SU-DHL-6 (cell line): ENCODE data around the gene TSSC4.
A peak's percentile ranks its signal among the peaks of the same experiment; 100 is the strongest.

Experiments used
- H2AFZ ChIP-seq: fragments of 200-600 bp; sonication (generic); 2 replicates; pipeline ENCODE4 v1.6.1; 2014; ENCODE audit warnings: low read depth, mild to moderate bottlenecking, moderate library complexity, mixed read lengths, antibody characterized with exemption, low read length; ENCODE audit not compliant: severe bottlenecking
- H3F3A ChIP-seq: fragments of 200-600 bp; shearing (Covaris generic); 2 replicates; pipeline ENCODE4 v1.6.0; 2016; ENCODE audit warnings: antibody characterized with exemption, mild to moderate bottlenecking; ENCODE audit not compliant: insufficient read depth
- H3K27ac ChIP-seq: fragments of 200-600 bp; sonication (generic); 2 replicates; pipeline ENCODE4 v1.5.1; 2016; ENCODE audit warnings: low read depth, mild to moderate bottlenecking, low read length, moderate library complexity, mixed read lengths
- H3K27me3 ChIP-seq: fragments of 200-600 bp; sonication (generic), shearing (Covaris generic); 2 replicates; pipeline ENCODE4 v1.6.0; 2014; ENCODE audit warnings: mild to moderate bottlenecking, low read length
- H3K36me3 ChIP-seq: fragments of 200-600 bp; sonication (generic); 2 replicates; pipeline ENCODE4 v1.6.1; 2014; ENCODE audit warnings: mild to moderate bottlenecking, low read length, mixed read lengths
- H3K4me2 ChIP-seq: fragments of 300-600, 200-600 bp; shearing (Covaris generic), sonication (generic); 2 replicates; pipeline ENCODE4 v1.6.0; 2014; ENCODE audit warnings: low read length, low read depth, mild to moderate bottlenecking; ENCODE audit not compliant: poor library complexity, severe bottlenecking
- H3K4me3 ChIP-seq: fragments of 200-600 bp; sonication (generic); 2 replicates; pipeline ENCODE4 v1.5.1; 2014; ENCODE audit warnings: antibody characterized with exemption, low read length, mild to moderate bottlenecking, mixed read lengths; ENCODE audit not compliant: insufficient read depth, poor library complexity, severe bottlenecking
- H3K79me2 ChIP-seq: fragments of 200-600 bp; sonication (generic); 2 replicates; pipeline ENCODE4 v1.6.1; 2014; ENCODE audit warnings: mild to moderate bottlenecking, low read length, moderate library complexity; ENCODE audit not compliant: insufficient read depth
- H3K9ac ChIP-seq: fragments of 200-600 bp; sonication (generic); 2 replicates; pipeline ENCODE4 v1.7.0; 2014; ENCODE audit warnings: mild to moderate bottlenecking, low read length
- H3K9me2 ChIP-seq: fragments of 200-600 bp; sonication (generic); replicated peaks from 2 replicates; pipeline ENCODE4 v1.6.1; 2014; ENCODE audit warnings: low read length; ENCODE audit not compliant: insufficient read depth
- H3K9me3 ChIP-seq: fragments of 200-600 bp; sonication (generic); 2 replicates; pipeline ENCODE4 v1.6.1; 2014; ENCODE audit warnings: low read length, mixed read lengths; ENCODE audit not compliant: insufficient read depth
- H4K20me1 ChIP-seq: fragments of 200-600 bp; sonication (generic); 2 replicates; pipeline ENCODE4 v1.6.1; 2014; ENCODE audit warnings: low read depth, mild to moderate bottlenecking, antibody characterized with exemption, low read length, moderate library complexity, mixed read lengths
- EZH2phosphoT487 ChIP-seq: fragments of 200-600 bp; sonication (generic), shearing (Covaris generic); conservative IDR thresholded peaks from 2 replicates; pipeline ENCODE4 v1.6.1; 2018; ENCODE audit warnings: mild to moderate bottlenecking, antibody characterized with exemption, low read length, moderate library complexity, mixed read lengths
- TF ChIP-seq, protein P1 (sequence below): fragments of 200-600 bp; sonication (generic); IDR thresholded peaks from one replicate; pipeline ENCODE4 v1.5.1; 2017; ENCODE audit warnings: antibody characterized with exemption, mild to moderate bottlenecking, low read length, moderate library complexity; ENCODE audit not compliant: insufficient read depth, poor library complexity, severe bottlenecking

Gene TSSC4

DNA sequence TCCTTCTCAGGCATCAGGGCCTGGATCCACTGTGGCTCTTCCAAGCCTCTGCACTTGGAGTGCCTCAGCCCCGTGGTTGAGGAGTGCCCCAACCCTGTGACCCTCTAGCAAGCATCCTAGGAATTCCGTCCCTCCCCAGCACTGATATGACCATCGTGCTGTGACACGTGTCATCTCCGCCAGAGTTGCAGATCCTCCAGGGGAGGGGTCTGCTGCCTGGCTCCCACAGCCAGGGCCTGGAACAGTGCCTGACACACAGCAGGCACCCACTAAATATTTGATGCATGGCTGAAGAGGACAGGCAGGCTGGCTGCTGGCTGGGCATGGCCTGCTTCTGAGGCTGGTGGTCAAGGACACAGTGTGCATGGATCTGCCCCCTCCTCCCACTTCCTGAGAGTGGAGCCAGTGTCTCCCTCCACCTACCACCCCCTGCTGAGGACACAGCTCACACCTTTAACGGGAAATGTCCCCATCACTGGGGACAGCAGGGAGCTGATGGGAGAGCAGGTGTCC, 25.2 kb upstream of the TSSC4 start:
- Histone ChIP-seq H3K27me3 (no peaks in the 10 kb centered on the region), H3K9me2 (no peaks in the 10 kb centered on the region), H3K4me2 (no peak overlapping the region), H3K4me3 (no peak overlapping the region), H3F3A (no peaks in the 10 kb centered on the region), H3K27ac (no peak overlapping the region), H3K9me3 (no peaks in the 10 kb centered on the region), H4K20me1 (peaks cover 18% of the 10 kb centered on the region), H3K9ac (no peak overlapping the region), H3K79me2 (peaks cover 29% of the 10 kb centered on the region), H2AFZ (no peak overlapping the region), H3K36me3 (no peaks in the 10 kb centered on the region)
- no peak for TF ChIP-seq EZH2phosphoT487
- TF ChIP-seq, protein P1, sequence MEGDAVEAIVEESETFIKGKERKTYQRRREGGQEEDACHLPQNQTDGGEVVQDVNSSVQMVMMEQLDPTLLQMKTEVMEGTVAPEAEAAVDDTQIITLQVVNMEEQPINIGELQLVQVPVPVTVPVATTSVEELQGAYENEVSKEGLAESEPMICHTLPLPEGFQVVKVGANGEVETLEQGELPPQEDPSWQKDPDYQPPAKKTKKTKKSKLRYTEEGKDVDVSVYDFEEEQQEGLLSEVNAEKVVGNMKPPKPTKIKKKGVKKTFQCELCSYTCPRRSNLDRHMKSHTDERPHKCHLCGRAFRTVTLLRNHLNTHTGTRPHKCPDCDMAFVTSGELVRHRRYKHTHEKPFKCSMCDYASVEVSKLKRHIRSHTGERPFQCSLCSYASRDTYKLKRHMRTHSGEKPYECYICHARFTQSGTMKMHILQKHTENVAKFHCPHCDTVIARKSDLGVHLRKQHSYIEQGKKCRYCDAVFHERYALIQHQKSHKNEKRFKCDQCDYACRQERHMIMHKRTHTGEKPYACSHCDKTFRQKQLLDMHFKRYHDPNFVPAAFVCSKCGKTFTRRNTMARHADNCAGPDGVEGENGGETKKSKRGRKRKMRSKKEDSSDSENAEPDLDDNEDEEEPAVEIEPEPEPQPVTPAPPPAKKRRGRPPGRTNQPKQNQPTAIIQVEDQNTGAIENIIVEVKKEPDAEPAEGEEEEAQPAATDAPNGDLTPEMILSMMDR = no peak

DNA sequence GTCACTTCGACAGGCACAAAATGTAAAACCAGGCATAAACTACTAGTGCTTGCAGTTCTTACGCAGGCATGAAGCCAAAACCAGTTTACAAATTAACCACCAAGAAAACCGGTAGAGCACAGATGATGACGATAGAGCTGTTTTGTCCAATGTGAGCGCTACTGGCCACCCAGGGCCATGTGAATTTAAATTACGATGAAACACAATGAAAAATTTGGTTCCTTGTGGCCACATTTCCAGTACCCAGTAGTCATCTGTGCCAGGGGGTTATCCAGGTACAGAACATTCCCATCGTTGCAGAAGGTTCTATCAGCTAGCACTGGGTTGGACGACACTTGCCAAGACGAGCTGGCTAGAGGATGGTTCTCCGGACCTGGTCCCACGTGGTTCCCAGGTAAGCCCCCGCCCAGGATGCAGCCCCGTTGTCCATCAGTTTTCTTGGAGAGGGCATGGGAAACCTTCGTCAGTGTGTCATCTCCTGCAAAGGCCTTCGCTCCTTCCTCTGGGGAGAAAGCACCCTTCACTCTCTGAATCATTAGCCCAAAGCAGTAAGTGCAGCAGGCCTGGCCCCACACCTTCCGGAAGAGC, 24.5 kb upstream of the TSSC4 start:
- no peaks in the 10 kb centered on the region for H3K36me3 ChIP-seq
- H3K4me2 ChIP-seq = no peak overlapping the region
- no peaks in the 10 kb centered on the region for H3K9me3 ChIP-seq
- no peak overlapping the region for H2AFZ ChIP-seq
- TF ChIP-seq, protein P1 = no peak
- TF ChIP-seq EZH2phosphoT487 = no peak
- no peak overlapping the region for H3K9ac ChIP-seq
- peaks cover 36% of the 10 kb centered on the region for H3K79me2 ChIP-seq
- 0 out of 2 replicates have a peak, but pooled peaks cover 3% of the 10 kb centered on the region for H3F3A ChIP-seq
- no peak overlapping the region for H3K27ac ChIP-seq
- no peaks in the 10 kb centered on the region for H3K27me3 ChIP-seq
- H3K4me3 ChIP-seq = no peak overlapping the region
- H3K9me2 ChIP-seq = no peaks in the 10 kb centered on the region
- peaks cover 21% of the 10 kb centered on the region for H4K20me1 ChIP-seq

DNA sequence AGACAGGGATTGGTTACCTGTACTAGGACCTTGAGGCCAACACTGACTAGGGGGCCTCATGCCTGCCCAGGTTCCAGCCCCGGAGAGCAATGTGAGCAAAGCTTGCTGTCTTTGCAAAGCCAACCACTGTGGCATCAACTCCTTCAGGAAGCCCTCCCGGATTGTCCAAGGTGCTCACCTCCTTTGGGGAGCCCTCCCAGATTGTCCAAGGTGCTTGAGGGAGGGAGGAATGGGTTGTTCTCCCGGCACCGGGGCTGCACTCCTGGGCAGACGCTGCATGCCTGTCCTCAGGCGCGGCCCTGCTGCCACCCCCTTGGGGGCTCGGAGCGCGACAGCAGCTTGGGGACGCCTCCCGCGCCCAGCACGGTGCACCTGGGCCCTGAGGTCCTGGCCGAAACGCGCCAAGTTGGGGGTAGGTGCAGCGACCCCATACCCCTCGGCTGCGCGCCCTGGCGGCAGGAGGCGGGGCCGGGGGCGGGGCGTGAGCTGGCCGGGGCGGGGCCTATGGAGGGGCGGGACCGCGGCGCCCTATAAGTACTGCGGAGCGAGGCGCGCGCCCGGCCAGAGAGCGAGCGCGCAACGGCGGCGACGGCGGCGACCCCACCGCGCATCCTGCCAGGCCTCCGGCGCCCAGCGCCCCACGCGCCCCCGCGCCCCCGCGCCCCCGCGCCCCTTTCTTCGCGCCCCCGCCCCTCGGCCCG, 23.6 kb upstream of the TSSC4 start, which contains the start of gene CD81:
TSS of gene CD81 (plus strand) at position 560 of the 701 bp plus-strand sequence. CDS start 240 bp downstream, outside the sequence.
- H3K79me2 ChIP-seq = peaks cover 44% of the 10 kb centered on the region
- H3K9me3 ChIP-seq = no peaks in the 10 kb centered on the region
- H3K4me3 ChIP-seq = peak within 1 kb of the TSS; percentile 94
- H4K20me1 ChIP-seq = peaks cover 21% of the 10 kb centered on the region
- no peak for TF ChIP-seq EZH2phosphoT487
- TF ChIP-seq, protein P1 = no peak
- H2AFZ ChIP-seq = no peak within 1 kb of the TSS
- H3F3A ChIP-seq = peaks cover 11% of the 10 kb centered on the region; the same call in 1 of the 2 replicates
- no peaks in the 10 kb centered on the region for H3K9me2 ChIP-seq
- peak within 1 kb of the TSS; percentile 77 for H3K4me2 ChIP-seq
- peak within 1 kb of the TSS; percentile 97 for H3K9ac ChIP-seq
- peak within 1 kb of the TSS; percentile 71 for H3K27ac ChIP-seq
- H3K36me3 ChIP-seq = no peaks in the 10 kb centered on the region
- no peaks in the 10 kb centered on the region for H3K27me3 ChIP-seq
